Lower lobe of right lung (tissue), 2 donors: ENCODE results near the gene PLPPR5. TPM values are rescaled to one million over a fixed set of nuclear protein-coding genes. Genes with fewer than 3 reads are reported as not detected.

Experiments
- ATAC-seq, 2 donors: fragments of 200-7000 bp; cut with Tn5 transposase; one replicate each; pipeline ENCODE4 v1.9.1; 2020 to 2022; ENCODE audit warnings: mild to moderate bottlenecking in 2 of 2, moderate library complexity in 2 of 2
- DNase-seq: peaks from one replicate; pipeline ENCODE4 v3.0.0-alpha.2; 2020
- H3K27ac ChIP-seq: fragments of 200-600 bp; one replicate; pipeline ENCODE4 v1.8.0; 2022
- H3K27me3 ChIP-seq: fragments of 200-600 bp; one replicate; pipeline ENCODE4 v1.8.0; 2022; ENCODE audit warnings: low read depth
- H3K36me3 ChIP-seq: fragments of 200-600 bp; one replicate; pipeline ENCODE4 v1.8.0; 2022; ENCODE audit warnings: mild to moderate bottlenecking
- H3K4me1 ChIP-seq: fragments of 200-600 bp; one replicate; pipeline ENCODE4 v1.8.0; 2022
- H3K4me3 ChIP-seq: fragments of 200-600 bp; one replicate; pipeline ENCODE4 v1.8.0; 2022; ENCODE audit warnings: mild to moderate bottlenecking
- H3K9me3 ChIP-seq: fragments of 200-600 bp; one replicate; pipeline ENCODE4 v1.8.0; 2022
- intact Hi-C: fragments of 100-400 bp; cut with DNase I; formaldehyde crosslinking; loops from one replicate; pipeline ENCODE4 v1.11.0; 2022
- total RNA-seq: library from RNA; stranded (reverse); fragmentation: NEBNext Ultra II Directional; extraction: Animal tissue kit (Norgen Biotek cat#: 25700); gene quantifications from one replicate; pipeline ENCODE4 v1.2.1, GENCODE V29; 2021
- TF ChIP-seq, protein P1 (sequence below): fragments of 200-600 bp; IDR thresholded peaks from one replicate; pipeline ENCODE4 v1.8.0; 2022; ENCODE audit warnings: antibody characterized with exemption, mild to moderate bottlenecking
- donor health status: DM: no; HTN: yes; CAD: no; lungs with severe emphysema.

Gene PLPPR5
- total RNA-seq, 1 donor from 2014 or later, result not detected

DNA sequence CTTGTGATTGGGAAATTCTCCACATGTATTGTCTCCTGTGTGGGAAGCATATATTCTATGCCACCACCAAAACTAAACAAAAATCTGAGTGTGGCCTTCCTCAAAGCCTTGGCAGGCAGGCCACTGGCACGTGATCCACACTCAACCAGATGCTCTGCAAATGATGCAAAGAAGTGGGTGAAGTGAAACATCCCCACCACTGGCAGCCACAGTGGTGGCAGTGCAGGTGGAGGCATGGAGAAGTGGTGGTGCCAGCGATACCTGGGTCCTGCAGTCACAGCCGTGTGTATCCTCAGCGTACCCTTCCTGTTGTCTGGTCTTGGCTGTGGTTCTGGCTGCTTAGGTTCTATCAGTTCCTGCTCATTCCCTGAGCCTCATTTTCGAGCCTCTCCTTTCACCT, 65.2 kb downstream of the PLPPR5 start:
- intact Hi-C loops, result no loop called here
- ATAC-seq (no peak), DNase-seq (no peak)
- Histone ChIP-seq H3K4me1 (no peaks in the 10 kb centered on the region), H3K36me3 (no peaks in the 10 kb centered on the region), H3K9me3 (no peaks in the 10 kb centered on the region), H3K4me3 (no peak overlapping the region), H3K27ac (no peak overlapping the region), H3K27me3 (no peaks in the 10 kb centered on the region)
- TF ChIP-seq, protein P1, sequence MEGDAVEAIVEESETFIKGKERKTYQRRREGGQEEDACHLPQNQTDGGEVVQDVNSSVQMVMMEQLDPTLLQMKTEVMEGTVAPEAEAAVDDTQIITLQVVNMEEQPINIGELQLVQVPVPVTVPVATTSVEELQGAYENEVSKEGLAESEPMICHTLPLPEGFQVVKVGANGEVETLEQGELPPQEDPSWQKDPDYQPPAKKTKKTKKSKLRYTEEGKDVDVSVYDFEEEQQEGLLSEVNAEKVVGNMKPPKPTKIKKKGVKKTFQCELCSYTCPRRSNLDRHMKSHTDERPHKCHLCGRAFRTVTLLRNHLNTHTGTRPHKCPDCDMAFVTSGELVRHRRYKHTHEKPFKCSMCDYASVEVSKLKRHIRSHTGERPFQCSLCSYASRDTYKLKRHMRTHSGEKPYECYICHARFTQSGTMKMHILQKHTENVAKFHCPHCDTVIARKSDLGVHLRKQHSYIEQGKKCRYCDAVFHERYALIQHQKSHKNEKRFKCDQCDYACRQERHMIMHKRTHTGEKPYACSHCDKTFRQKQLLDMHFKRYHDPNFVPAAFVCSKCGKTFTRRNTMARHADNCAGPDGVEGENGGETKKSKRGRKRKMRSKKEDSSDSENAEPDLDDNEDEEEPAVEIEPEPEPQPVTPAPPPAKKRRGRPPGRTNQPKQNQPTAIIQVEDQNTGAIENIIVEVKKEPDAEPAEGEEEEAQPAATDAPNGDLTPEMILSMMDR, result no peak

DNA sequence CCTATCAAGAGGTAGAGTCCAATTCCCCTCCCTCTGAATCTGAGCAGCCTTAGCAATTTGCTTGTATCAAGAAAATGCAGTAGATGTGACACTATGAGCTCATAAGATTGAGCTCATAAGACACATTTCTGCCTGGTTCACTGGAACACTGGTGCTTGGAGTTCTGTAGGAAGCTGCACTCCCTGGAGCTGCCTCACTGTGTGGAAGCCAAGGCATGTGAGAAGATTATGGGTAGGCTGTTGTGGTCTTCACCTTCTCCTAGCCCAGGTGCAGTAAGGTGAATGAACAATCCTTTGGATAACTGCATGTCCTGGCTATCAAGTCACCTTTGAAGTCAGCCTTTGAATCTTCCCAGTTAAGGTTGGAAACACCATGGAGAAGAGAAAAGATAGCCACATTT, 67.3 kb downstream of the PLPPR5 start:
- no peak overlapping the region for H3K4me3 ChIP-seq
- H3K9me3 ChIP-seq, result no peaks in the 10 kb centered on the region
- no peak overlapping the region for H3K27ac ChIP-seq
- intact Hi-C loops, result no loop called here
- TF ChIP-seq, protein P1, result no peak
- DNase-seq, result no peak
- no peaks in the 10 kb centered on the region for H3K36me3 ChIP-seq
- H3K4me1 ChIP-seq, result no peaks in the 10 kb centered on the region
- no peaks in the 10 kb centered on the region for H3K27me3 ChIP-seq
- no peak for ATAC-seq

GRCh38 chr1:98932184-98932583, 72.5 kb downstream of the PLPPR5 start:
- DNase-seq (no peak), ATAC-seq (no peak)
- no peaks in the 10 kb centered on the region for H3K9me3 ChIP-seq
- intact Hi-C loops, result no loop called here
- no peaks in the 10 kb centered on the region for H3K27me3 ChIP-seq
- H3K36me3 ChIP-seq, result no peaks in the 10 kb centered on the region
- H3K4me3 ChIP-seq, result no peak overlapping the region
- no peak overlapping the region for H3K27ac ChIP-seq
- no peaks in the 10 kb centered on the region for H3K4me1 ChIP-seq
- TF ChIP-seq, protein P1, result no peak

DNA sequence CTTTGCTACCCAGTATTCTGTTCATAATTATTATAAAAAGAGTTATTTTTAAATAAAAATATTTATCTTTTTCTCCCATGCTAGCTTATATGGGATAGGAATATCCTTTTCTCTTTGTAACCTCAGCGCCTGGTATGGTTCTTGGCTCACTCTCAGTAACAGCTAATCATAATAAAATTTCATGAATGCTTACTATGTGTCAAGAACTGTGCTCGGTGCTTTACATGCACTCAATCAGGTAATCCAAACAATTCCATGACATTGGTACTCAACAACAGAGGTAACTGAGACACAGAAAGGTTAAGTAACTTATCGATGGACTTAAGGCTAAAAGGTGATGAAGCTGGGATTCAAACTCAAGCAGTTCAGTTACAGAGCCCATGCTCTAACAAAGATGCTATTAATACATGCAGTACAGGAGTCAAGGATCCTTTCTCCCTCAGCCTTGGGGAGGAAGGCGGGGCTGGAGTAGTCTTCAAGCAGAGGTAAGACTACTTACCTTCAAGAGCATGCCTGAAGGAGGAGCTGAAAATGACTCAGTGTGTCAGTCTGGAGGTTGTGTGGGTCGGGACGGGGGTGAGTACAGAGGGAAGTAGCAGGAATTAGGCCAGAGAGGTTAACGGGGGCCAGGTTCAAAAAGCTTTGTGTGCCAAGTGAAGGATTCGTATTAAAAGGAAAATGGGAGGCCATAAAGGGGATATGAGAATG, 73.4 kb downstream of the PLPPR5 start:
- no peaks in the 10 kb centered on the region for H3K4me1 ChIP-seq
- ATAC-seq, result peak; percentile 56 to 90

DNA sequence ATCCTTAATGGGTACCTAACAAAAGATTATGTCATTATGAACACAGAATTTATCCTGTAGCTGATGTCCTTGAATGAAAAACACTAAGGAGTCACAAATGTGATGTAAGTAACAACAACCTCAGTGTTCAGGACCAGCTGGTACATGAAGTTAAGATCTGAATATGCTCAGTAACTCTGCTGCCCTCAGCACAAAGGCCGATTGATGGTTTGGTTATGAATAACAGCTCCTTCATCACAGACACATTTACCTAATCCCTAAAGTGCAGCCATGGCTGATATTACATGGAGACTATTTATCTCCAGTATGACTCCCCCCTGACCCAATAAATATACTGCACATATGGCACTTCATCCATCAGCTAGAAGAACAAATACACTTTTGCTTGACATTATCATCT, 75.2 kb downstream of the PLPPR5 start:
- no peak for ATAC-seq
- intact Hi-C loops, result no loop called here
- TF ChIP-seq, protein P1, result no peak
- Histone ChIP-seq H3K4me1 (no peaks in the 10 kb centered on the region), H3K27me3 (no peaks in the 10 kb centered on the region), H3K36me3 (no peaks in the 10 kb centered on the region), H3K4me3 (no peak overlapping the region), H3K27ac (no peak overlapping the region), H3K9me3 (no peaks in the 10 kb centered on the region)
- no peak for DNase-seq

More for the DNA sequence above, 73.4 kb downstream of the PLPPR5 start:
- intact Hi-C loops, result no loop called here
- DNase-seq, result no peak
- TF ChIP-seq, protein P1, result no peak
- Histone ChIP-seq H3K27ac (no peak overlapping the region), H3K9me3 (no peaks in the 10 kb centered on the region), H3K36me3 (no peaks in the 10 kb centered on the region), H3K4me3 (no peak overlapping the region), H3K27me3 (no peaks in the 10 kb centered on the region)
